Measurements from ENCODE around the gene ZBTB20.

The ZBTB20 gene

GRCh38 chr3:115007966-115008365, 139.1 kb downstream of the ZBTB20 start:
- no peak for DNase-seq

- DNase-seq: no peak
Measured at GRCh38 chr3:115004201-115005140, 142.6 kb downstream of the ZBTB20 start.

DNA sequence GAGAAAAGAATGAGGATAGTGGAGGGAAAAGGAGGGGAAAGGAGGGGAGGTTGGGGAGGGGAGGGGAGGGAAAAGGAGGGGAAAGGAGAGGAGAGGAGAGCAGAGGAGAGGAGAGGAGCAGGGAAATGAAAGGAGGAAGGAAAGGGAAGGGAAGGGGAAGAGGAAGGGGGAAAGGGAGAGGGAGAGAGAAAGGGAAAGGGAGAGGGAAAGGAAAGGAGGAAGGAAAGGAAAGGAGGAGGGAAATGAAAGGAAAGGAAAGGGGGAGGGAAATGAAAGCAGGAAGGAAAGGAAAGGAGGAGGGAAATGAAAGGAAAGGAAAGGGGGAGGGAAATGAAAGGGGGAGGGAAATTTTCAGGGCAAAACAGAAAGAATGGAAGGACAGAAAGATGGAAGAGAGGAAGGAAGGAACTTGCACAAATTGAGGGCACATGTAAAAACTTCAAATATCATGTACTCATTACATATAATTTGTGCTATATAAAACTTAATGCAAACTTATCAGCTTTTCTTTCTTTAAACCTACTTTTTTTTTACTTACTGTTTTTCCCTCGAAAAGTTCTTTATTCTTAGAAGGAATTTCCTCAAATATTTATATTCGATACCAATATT, 148.0 kb downstream of the ZBTB20 start:
- DNase-seq: no peak

DNA sequence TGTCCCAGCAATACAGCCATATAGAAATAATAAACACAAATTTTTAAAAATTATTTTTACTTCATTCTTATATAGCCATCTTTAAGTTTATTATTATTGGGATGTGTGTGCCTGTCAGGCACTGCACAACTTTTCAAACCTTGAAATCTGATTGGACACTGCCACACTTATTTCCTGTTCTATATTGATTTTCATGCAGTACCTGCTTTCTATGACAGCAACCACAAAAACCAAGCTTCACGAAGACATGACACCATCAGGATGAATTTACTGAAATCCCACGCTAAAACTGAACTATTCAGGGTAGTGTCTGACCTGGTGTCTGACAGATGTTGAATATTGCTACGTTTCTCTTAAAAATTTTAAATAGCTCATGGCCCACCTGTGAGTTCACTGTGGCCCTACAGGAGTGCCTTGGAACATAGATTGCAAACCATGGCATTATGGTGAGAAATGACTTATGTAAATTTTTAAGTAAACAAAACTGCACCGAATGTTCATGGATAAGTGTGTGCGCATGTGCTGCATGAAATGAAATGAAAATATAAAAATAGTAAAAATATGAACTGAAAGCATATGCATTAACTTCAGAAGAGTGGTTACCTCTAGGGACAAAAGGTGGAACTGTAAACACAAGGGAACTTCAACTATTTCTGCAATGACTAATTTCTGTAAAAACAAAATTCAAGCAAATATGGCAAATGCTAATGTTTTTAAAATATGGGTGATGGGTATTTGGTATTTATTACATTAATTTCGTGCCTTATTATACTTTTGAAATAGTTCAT, 152.3 kb downstream of the ZBTB20 start:
- DNase-seq: no peak

- no peak for DNase-seq
Measured at GRCh38 chr3:114985776-114986175, 161.3 kb downstream of the ZBTB20 start.

GRCh38 chr3:114983248-114983647, 163.8 kb downstream of the ZBTB20 start:
- no peak for DNase-seq

DNA sequence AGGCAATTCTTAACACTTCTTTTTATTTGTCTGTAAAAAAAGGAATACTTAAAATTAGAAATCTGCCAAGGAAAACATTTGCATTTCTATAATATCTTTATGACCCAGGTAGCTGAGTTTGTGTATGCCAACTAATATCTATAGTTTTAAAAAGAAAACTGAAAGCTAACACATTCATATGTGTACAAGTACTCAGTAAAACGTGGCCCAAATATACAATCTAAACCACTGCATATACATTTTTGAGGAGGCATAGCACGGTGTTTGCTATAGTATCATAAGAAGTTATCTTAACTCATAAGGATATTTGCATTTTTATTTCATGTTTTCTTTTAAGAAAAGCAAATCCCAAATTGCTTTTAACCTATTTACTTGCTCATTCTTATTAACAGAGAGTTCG, 172.7 kb downstream of the ZBTB20 start:
- no peak for DNase-seq

GRCh38 chr3:114973536-114973935, 173.6 kb downstream of the ZBTB20 start:
- no peak for DNase-seq

DNA sequence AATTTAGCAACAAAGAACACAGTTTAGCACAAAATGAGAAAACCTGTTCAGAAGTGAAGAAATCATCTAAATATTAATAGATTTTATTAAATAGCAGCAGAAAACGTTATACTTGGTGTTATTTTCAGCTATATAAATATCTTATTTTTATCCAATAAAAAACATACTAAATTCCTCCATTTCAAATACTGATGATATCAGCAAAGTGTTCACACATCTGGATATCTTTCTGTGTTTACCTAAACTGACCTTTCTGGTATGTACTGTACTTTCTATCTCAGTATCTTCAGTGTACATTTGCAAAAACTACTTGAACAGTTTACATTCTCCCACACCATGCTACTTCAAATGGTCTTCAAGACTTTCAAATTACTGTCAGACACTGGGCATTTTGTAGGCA, 179.9 kb downstream of the ZBTB20 start:
- no peak for DNase-seq

GRCh38 chr3:114962189-114962588, 184.9 kb downstream of the ZBTB20 start:
- no peak for DNase-seq

DNA sequence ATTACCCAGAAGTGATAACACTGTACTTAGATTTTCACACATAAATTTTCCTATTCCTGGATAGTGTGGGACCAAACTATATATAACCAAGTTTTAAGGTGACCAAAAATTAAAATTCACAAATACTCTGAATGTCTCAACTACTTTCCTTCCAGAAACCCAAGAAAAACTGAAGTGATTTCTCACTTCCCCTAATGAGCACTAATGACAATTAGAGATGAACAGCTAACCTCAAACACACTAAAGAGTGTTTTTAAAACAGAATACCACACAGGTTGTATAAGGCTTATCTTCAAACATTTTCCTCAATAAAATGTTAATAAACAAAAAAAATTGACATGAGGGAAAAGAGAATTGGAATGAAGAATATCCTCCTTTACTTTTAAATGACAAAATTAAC, 188.2 kb downstream of the ZBTB20 start:
- no peak for DNase-seq

GRCh38 chr3:114953800-114954199, 193.3 kb downstream of the ZBTB20 start:
- no peak for DNase-seq

DNA sequence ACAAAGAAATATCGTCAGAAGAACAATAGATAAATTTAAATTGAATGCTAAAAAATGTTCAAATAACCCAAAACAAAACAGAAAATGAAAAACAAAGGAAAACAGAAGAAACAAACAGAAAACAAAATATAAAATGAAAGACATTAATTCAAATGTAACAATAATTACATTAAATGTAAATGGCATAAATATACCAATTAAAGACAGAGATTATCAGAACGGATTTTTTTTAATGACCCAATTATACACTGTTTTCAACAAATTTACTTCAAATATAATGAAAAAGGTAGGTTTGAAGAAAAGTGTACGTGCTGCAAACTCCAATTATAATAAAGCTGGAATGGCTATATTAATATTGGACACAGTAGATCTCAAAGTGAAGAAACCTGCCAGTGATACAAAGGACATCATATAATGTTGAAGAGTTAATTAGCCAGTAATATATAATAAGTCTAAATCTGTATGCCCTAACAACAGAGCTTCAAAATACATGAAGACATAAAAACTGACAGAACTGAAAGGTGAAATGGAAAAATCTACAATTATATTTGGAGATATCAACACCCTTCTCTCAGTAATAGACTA, 193.8 kb downstream of the ZBTB20 start:
- DNase-seq: no peak

DNA sequence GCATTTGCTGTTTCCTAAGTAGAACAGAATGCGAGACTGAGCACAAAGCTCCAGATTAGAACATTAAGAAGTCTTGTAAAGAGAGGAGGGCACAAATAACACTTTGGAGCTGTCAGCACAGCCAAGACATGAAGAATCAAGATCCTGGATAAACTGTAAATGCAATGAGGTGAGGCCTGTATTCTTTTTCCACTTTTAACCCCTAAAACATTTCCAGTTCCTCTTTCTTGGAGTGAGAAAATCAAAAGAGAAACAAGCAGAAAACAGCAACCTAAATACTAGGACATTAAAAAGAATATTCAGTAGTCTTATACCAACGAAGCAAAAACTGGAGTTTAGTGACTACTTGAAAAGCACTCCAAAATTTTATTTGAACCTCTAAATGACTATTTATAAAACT, 204.3 kb downstream of the ZBTB20 start:
- DNase-seq: no peak

- DNase-seq: no peak
Measured at GRCh38 chr3:114941626-114942309, 205.3 kb downstream of the ZBTB20 start.

DNA sequence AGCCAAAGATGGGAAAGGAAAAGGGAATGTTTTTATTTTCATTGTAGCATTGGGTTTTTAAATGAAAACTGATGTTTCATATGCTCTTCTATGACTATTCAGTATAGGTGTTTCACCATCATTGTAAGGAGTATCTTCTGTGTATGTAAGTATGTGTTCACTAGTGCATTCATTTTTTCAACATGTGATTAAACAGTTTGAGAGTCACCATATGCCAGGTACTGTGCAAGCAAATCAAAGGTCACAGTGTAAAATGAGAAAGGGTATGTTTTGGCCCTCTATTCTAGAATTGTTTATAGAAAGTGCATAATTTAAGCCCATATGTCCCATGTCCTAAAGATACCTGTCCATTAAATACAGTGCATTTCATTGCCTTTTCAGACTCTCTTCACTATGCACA, 207.2 kb downstream of the ZBTB20 start:
- DNase-seq: no peak

DNA sequence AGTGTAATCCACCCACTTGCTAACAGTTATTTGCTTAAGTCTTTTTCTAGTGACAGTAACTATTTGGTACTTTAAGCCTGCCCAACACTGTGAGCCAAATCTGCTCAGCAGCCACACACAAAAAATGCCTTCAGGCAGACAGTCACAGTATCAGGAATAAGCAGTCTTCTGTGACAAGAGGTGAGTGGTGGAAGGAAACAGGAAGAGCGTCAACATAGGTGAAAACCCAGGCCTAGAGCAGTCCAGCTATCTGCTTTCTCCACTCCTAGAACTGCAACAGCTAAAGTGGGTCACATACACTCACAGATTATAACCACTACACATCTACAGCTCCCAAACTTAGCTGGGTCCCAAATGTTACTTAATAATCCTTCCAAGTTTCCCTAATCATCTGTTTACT, 213.7 kb downstream of the ZBTB20 start:
- DNase-seq: no peak

DNA sequence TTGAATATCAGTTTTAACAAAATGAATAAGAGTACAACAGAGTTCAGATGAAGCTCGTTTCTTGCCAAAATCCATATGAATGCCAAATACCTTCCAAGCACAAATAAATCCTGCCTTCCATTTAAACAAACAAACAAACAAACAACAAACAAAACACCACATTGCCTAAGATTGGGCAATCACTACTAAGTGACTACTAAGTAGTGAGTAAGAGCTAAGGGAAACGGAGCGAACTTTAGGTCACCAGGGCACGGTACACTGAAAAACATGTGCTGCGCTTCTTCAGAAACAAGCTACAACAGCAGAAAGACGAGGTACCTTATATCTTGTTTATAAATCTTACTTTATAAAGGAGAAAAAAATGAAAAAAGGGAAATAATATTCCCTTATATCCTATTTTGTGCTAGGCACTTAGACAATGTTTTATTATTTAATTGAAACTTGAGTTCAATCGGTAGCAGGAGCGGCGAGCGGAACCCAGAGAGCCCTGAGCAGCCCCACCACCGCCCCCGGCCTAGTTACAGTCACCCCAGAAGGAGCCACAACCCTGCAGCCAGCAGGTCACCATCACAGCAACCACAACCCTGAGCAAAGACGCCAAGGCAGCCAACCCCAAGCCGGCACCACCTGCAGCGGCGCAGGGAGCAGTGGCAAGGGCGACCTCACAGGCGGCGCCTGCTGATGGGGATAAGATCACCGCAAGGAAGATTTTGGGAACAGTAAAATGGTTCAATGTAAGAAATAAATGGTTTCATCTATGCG, 216.9 kb downstream of the ZBTB20 start:
- DNase-seq: no peak

GRCh38 chr3:114928989-114929640, 218.0 kb downstream of the ZBTB20 start:
- peak; percentile 2 for DNase-seq

- no peak for DNase-seq
Measured at GRCh38 chr3:114904633-114905032, 242.5 kb downstream of the ZBTB20 start.

DNA sequence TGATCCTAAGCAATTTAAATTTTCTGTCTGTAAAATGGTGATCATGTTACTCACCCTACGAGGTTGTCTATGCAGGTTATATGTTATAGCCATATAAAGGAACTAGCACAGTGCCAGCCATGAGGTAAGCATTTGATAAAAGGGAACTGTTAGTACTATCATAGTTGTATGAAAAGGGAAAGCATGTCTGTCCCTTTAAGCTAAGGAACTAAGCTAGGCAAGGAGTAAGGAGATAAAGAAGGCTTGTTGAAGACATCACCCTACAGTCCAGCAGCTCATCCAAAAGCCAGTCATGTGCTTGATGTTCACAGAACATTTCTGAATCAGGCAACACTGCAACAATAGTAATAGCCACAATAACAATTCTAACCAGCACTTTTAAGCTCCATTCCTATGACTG, 243.9 kb downstream of the ZBTB20 start:
- no peak for DNase-seq

Measured in EL (cell line).